Left renal pelvis (tissue), 4 donors: ENCODE measurements around the gene NPIPB4. TPM values are rescaled to one million over a fixed set of nuclear protein-coding genes. Genes with fewer than 3 reads are reported as not detected.
"Not testable (repeated sequence)": the region's sequence is repeated elsewhere in the genome, so short reads cannot be mapped to it uniquely, and the experiment has no call there.

Experiments
- DNase-seq, 4 donors: peaks; one replicate each; pipeline ENCODE4 v3.0.0-alpha.2; 2013; ENCODE audit warnings: low read depth in 4 of 4, low spot score in 3 of 4
- polyA plus RNA-seq, 4 donors: library from polyadenylated mRNA; unstranded; fragments of 120-200 nt; gene quantifications; one replicate each; pipeline ENCODE4 v1.2.1, GENCODE V29; 2013; ENCODE audit not compliant: insufficient read length in 4 of 4

Gene NPIPB4
- polyA plus RNA-seq, 4 donors: 39.3 to 144 (median 70.2) TPM

GRCh38 chr16:21790506-21790905 lies 67.0 kb downstream of the NPIPB4 start:
- DNase-seq: not testable (repeated sequence)

Other genes starting within 250 kb of the NPIPB4 start
- 1 to 10 TPM; 2.7 to 7.6 (median 5.0) TPM for gene IGSF6, start 205.1 kb downstream of the NPIPB4 start, polyA plus RNA-seq
- under 1 TPM; 0.13 to 0.20 (median 0.17) TPM for gene OTOA, start 193.8 kb downstream of the NPIPB4 start, polyA plus RNA-seq
- 100 to 1,000 TPM; 188 to 330 (median 314) TPM for gene UQCRC2, start 95.6 kb upstream of the NPIPB4 start, polyA plus RNA-seq
- under 1 TPM; 0.12 to 0.52 (median 0.27) TPM for gene PDZD9, start 143.4 kb upstream of the NPIPB4 start, polyA plus RNA-seq
- 10 to 100 TPM; 21.7 to 28.0 (median 25.0) TPM for gene MOSMO, start 150.4 kb upstream of the NPIPB4 start, polyA plus RNA-seq
- 1 to 10 TPM in 3 of 4 donors, under 1 TPM in 1; 0.38 to 4.4 (median 2.2) TPM for gene VWA3A, start 234.8 kb upstream of the NPIPB4 start, polyA plus RNA-seq